Endodermal cell (in vitro differentiated cells): ENCODE measurements around the gene LILRA1. TPM values are rescaled to one million over a fixed set of nuclear protein-coding genes. Genes with fewer than 3 reads are reported as not detected.
"Not testable (repeated sequence)": the region's sequence is repeated elsewhere in the genome, so short reads cannot be mapped to it uniquely, and the experiment has no call there.

Experiments
- DNase-seq: peaks from one replicate; pipeline ENCODE4 v3.0.0-alpha.2; 2017
- H3K27ac ChIP-seq: 2 replicates; pipeline ENCODE4 v1.5.1; 2013; ENCODE audit warnings: mild to moderate bottlenecking, low read depth, low read length, moderate library complexity
- H3K27me3 ChIP-seq: 2 replicates; pipeline ENCODE4 v1.6.1; 2013; ENCODE audit warnings: mild to moderate bottlenecking, low read length, moderate library complexity; ENCODE audit not compliant: insufficient read depth, control insufficient read depth, poor library complexity, severe bottlenecking
- H3K36me3 ChIP-seq: 2 replicates; pipeline ENCODE4 v1.7.0; 2013; ENCODE audit warnings: mild to moderate bottlenecking, low read length, moderate library complexity; ENCODE audit not compliant: control insufficient read depth, insufficient read depth
- H3K4me1 ChIP-seq: one replicate; pipeline ENCODE4 v1.7.0; 2013; ENCODE audit warnings: low read length; ENCODE audit not compliant: control insufficient read depth, insufficient read depth
- H3K4me3 ChIP-seq: 2 replicates; pipeline ENCODE4 v1.5.1; 2013; ENCODE audit warnings: mild to moderate bottlenecking, low read length, moderate library complexity
- H3K9ac ChIP-seq: 2 replicates; pipeline ENCODE4 v1.6.1; 2013; ENCODE audit warnings: mild to moderate bottlenecking, low read length, moderate library complexity; ENCODE audit not compliant: poor library complexity, severe bottlenecking; ENCODE audit errors: extremely low read depth
- H3K9me3 ChIP-seq: 2 replicates; pipeline ENCODE4 v1.6.1; 2013; ENCODE audit warnings: mild to moderate bottlenecking, low read length, moderate library complexity; ENCODE audit not compliant: control insufficient read depth
- H3K27ac Mint-ChIP-seq: 2 replicates; pipeline ENCODE4 v1.8.0; 2020; ENCODE audit warnings: mixed read lengths
- H3K27me3 Mint-ChIP-seq: 2 replicates; pipeline ENCODE4 v1.8.0; 2021; ENCODE audit warnings: mild to moderate bottlenecking, mixed read lengths; ENCODE audit not compliant: insufficient read depth
- H3K36me3 Mint-ChIP-seq: 2 replicates; pipeline ENCODE4 v1.8.0; 2020; ENCODE audit warnings: low read depth, mixed read lengths
- H3K4me1 Mint-ChIP-seq: 2 replicates; pipeline ENCODE4 v1.8.0; 2020; ENCODE audit warnings: mixed read lengths
- H3K4me3 Mint-ChIP-seq: 2 replicates; pipeline ENCODE4 v1.8.0; 2020; ENCODE audit warnings: mild to moderate bottlenecking, moderate library complexity, mixed read lengths
- H3K9me3 Mint-ChIP-seq: 2 replicates; pipeline ENCODE4 v1.8.0; 2020; ENCODE audit warnings: mild to moderate bottlenecking, mixed read lengths
- WGBS, 2 experiments: methylation state at CpG; one replicate each; pipeline versions ENCODE4 v1.1.5 to v1.1.7; 2013; ENCODE audit warnings: missing lambda C conversion rate in 2 of 2, mixed read lengths in 1 of 2; ENCODE audit not compliant: insufficient coverage in 1 of 2, insufficient read length in 1 of 2; 5-methylcytosine and 5-hydroxymethylcytosine counted together
- total RNA-seq, 2 donors: library from RNA; stranded (reverse); fragmentation: NEBNext Ultra II Directional in 1 of 2; extraction: Animal tissue kit (Norgen Biotek cat#: 25700) in 1 of 2; gene quantifications; 2 replicates in 1 of 2; 3 replicates in 1 of 2; pipeline ENCODE4 v1.2.1, GENCODE V29; 2021
- TF ChIP-seq, protein P1 (sequence below): fragments of 200-600 bp; sonication (generic); conservative IDR thresholded peaks from 2 replicates; pipeline ENCODE4 v1.5.0; 2021; ENCODE audit warnings: antibody characterized with exemption, mild to moderate bottlenecking

The LILRA1 gene
- total RNA-seq, 2 donors from 2014 or later = not detected

DNA sequence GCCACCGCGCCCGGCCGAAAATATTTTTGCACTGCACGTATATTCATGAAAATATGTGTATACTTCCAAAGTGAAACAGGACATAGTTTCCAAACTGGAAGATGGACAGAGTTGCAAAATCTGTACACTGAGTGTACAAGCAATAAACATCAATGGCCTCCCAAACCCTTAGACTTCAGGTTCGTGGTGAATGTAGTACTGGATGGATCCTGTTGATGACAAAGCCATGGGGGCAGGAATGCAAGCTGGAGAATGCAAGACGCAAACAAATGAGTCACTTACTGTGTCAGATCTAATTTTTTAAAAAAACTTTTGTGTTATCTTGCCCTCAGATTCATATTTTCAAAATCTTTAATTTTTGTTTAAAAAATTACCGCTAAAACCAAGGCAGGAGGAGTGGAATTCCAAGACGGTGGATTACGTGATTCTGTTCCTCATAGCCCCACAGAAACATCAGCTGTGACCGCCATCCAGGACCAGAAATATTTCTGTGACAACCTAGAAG is 32.5 kb upstream of the LILRA1 start:
- Mint-ChIP-seq H3K4me3 (no peak overlapping the region), H3K4me1 (no peaks in the 10 kb centered on the region), H3K27me3 (no peaks in the 10 kb centered on the region), H3K36me3 (no peaks in the 10 kb centered on the region), H3K27ac (no peak overlapping the region), H3K9me3 (peaks cover 61% of the 10 kb centered on the region)
- H3K4me1 ChIP-seq = no peaks in the 10 kb centered on the region
- WGBS, 2 experiments = 78 to 79% methylated on average over 11 of the region's 11 CpGs
- H3K9me3 ChIP-seq = peaks cover 55% of the 10 kb centered on the region
- H3K27ac ChIP-seq = no peak overlapping the region
- no peak overlapping the region for H3K4me3 ChIP-seq
- TF ChIP-seq, protein P1, sequence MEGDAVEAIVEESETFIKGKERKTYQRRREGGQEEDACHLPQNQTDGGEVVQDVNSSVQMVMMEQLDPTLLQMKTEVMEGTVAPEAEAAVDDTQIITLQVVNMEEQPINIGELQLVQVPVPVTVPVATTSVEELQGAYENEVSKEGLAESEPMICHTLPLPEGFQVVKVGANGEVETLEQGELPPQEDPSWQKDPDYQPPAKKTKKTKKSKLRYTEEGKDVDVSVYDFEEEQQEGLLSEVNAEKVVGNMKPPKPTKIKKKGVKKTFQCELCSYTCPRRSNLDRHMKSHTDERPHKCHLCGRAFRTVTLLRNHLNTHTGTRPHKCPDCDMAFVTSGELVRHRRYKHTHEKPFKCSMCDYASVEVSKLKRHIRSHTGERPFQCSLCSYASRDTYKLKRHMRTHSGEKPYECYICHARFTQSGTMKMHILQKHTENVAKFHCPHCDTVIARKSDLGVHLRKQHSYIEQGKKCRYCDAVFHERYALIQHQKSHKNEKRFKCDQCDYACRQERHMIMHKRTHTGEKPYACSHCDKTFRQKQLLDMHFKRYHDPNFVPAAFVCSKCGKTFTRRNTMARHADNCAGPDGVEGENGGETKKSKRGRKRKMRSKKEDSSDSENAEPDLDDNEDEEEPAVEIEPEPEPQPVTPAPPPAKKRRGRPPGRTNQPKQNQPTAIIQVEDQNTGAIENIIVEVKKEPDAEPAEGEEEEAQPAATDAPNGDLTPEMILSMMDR = no peak
- no peaks in the 10 kb centered on the region for H3K27me3 ChIP-seq
- no peak for DNase-seq
- H3K36me3 ChIP-seq = no peaks in the 10 kb centered on the region
- H3K9ac ChIP-seq = no peak overlapping the region

DNA sequence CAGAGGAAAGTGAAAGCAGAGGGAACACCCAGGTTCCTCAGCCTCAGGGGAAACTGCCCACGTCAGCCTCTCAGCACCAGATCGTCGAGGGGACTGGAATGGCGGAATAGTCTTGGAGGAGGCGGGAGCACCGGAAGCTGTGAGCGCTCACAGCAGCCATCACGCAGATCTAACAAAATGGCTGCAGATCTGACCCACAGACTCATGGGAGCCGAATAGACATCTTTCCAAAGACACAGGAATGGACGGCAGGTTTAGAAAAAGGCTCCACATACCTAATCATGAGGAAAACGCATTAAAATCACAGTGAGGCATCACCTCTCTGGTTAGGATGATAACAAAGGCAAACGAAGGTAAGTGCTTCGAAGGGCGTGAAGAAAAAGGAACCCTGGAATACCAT is 31.6 kb upstream of the LILRA1 start:
- peaks cover 65% of the 10 kb centered on the region for H3K9me3 Mint-ChIP-seq
- H3K27ac Mint-ChIP-seq = no peak overlapping the region
- TF ChIP-seq, protein P1 = no peak
- no peak overlapping the region for H3K9ac ChIP-seq
- peaks cover 58% of the 10 kb centered on the region for H3K9me3 ChIP-seq
- no peaks in the 10 kb centered on the region for H3K27me3 Mint-ChIP-seq
- H3K27ac ChIP-seq = no peak overlapping the region
- no peak overlapping the region for H3K4me3 Mint-ChIP-seq
- H3K36me3 ChIP-seq = no peaks in the 10 kb centered on the region
- H3K27me3 ChIP-seq = no peaks in the 10 kb centered on the region
- no peaks in the 10 kb centered on the region for H3K4me1 Mint-ChIP-seq
- H3K4me1 ChIP-seq = no peaks in the 10 kb centered on the region
- H3K36me3 Mint-ChIP-seq = no peaks in the 10 kb centered on the region
- WGBS, 2 experiments = 79 to 81% methylated on average over 14 of the region's 14 CpGs
- DNase-seq = no peak
- H3K4me3 ChIP-seq = no peak overlapping the region

DNA sequence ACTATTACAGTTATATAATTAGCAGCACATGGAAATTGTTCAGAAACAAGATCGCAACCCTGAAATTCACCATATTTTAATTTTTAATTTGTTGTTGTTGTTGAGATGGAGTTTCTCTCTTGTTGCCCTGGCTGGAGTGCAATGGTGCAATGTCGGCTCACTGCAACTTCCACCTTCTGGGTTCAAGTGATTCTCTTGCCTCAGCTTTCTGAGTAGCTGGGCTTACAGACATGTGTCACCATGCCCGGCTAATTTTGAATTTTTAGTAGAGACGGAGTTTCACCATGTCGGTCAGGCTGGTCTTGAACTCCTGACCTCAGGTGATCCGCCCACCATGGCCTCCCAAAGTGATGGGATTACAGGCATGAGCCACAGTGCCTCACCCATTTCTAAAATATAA is 30.2 kb upstream of the LILRA1 start:
- H3K36me3 Mint-ChIP-seq, H3K4me1 Mint-ChIP-seq, H3K27ac Mint-ChIP-seq, H3K4me3 ChIP-seq, DNase-seq, H3K36me3 ChIP-seq, H3K27ac ChIP-seq, H3K9ac ChIP-seq, H3K27me3 Mint-ChIP-seq, H3K27me3 ChIP-seq, H3K4me1 ChIP-seq, H3K4me3 Mint-ChIP-seq: not testable (repeated sequence)
- 78 to 86% methylated on average over 5 of the region's 6 CpGs for WGBS, 2 experiments
- H3K9me3 Mint-ChIP-seq = peaks cover 65% of the 10 kb centered on the region
- peaks cover 66% of the 10 kb centered on the region for H3K9me3 ChIP-seq

DNA sequence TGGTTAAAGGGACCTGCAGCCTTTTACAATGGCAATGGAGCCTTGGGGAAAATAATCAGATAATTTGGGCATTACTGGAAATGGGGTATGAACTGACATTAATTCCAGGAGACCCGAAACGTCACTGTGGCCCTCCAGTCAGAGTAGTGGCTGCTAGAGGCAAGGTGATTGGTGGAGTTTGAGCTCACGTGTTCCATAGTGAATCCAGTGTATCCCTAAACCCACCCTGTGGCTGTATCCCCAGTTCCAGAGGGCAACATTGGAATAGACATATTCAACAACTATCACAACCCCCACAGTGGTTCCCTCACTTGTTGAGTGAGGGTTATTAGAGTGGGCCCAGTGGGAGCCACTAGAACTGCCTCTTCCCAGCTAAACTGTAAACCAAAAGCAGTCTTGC is 23.1 kb upstream of the LILRA1 start:
- no peaks in the 10 kb centered on the region for H3K27me3 Mint-ChIP-seq
- no peaks in the 10 kb centered on the region for H3K4me1 Mint-ChIP-seq
- H3K4me3 Mint-ChIP-seq = no peak overlapping the region
- Histone ChIP-seq H3K4me3 (no peak overlapping the region), H3K27me3 (no peaks in the 10 kb centered on the region), H3K4me1 (no peaks in the 10 kb centered on the region), H3K27ac (no peak overlapping the region), H3K9me3 (peaks cover 48% of the 10 kb centered on the region), H3K9ac (no peak overlapping the region), H3K36me3 (no peaks in the 10 kb centered on the region)
- H3K9me3 Mint-ChIP-seq = peaks cover 94% of the 10 kb centered on the region
- no peak overlapping the region for H3K27ac Mint-ChIP-seq
- TF ChIP-seq, protein P1 = no peak
- H3K36me3 Mint-ChIP-seq = peaks cover 1% of the 10 kb centered on the region
- WGBS, 2 experiments = 44% methylated on average over 3 of the region's 3 CpGs; no CpG with 5 or more reads in 1 of the 2 experiments
- DNase-seq = no peak

DNA sequence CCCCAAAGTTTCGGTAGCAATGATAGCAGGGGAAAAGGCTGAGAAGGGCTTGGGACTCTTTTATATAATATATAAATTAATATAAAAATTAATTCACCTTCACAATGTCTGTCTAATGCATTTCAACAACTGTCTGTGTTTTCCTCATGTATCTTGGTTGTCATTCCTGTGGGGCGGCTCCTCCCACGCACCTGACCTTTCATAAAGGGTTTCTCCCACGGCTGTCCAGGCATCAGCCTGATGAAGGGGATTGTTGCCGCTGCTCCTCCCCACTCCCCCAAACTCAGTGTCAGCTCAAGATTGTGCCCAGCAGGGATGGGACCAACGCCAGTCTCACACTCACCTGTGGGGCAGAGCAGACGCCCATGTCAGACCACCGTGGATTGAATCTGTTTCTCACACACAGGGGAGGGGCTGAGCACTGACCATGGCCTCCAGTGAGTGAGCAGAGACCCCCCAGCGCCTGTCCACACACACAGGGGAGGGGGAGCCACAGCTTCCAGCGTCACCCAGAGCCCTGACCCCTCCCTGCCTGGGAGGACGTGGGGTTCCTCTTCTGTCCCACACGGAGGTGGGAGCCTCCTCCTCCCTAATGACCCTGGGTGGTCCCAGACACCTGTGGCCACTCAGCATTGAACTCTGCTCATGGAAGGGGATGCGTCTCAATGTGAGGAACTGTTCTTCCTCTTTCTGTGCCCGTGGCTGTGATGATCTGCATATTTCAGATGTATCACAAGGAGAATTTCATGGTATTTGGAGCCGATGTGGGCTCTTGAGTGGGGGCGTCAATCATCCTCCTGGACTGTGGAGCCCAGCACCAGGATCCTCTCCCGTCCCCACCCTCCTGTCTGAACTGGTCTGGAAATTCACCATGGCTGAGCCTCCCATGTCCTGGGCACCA is 21.5 kb upstream of the LILRA1 start:
- not testable (repeated sequence) for H3K27me3 ChIP-seq, H3K27ac ChIP-seq, H3K4me3 Mint-ChIP-seq, H3K4me1 Mint-ChIP-seq, H3K27me3 Mint-ChIP-seq, H3K27ac Mint-ChIP-seq, H3K4me3 ChIP-seq, DNase-seq, H3K36me3 ChIP-seq, H3K36me3 Mint-ChIP-seq, H3K4me1 ChIP-seq, H3K9ac ChIP-seq
- H3K9me3 ChIP-seq = peaks cover 33% of the 10 kb centered on the region
- 37 to 70% methylated on average over 7 to 15 of the region's 17 CpGs for WGBS, 2 experiments
- H3K9me3 Mint-ChIP-seq = peaks cover 95% of the 10 kb centered on the region
